ENCODE measurements around the gene CENPT.
"Not testable (repeated sequence)": the region's sequence is repeated elsewhere in the genome, so short reads cannot be mapped to it uniquely, and the experiment has no call there.

DNA sequence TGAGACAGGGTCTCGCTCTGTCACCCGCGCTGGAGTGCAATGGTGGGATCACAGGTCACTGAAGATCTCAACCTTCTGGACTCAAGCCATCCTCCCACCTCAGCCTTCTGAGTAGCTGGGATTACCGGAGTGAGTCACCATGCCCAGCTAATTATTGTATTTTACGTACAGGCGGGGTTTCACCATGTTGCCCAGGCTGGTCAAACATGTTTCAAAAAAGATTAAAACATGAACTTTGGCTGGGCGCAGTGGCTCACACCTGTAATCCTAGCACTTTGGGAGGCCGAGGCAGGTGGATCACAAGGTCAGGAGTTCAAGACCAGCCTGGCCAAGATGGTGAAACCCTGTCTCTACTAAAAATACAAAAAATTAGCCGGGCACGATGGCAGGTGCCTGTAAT lies 10.3 kb downstream of the CENPT start:
- TF ChIP-seq, protein P1, sequence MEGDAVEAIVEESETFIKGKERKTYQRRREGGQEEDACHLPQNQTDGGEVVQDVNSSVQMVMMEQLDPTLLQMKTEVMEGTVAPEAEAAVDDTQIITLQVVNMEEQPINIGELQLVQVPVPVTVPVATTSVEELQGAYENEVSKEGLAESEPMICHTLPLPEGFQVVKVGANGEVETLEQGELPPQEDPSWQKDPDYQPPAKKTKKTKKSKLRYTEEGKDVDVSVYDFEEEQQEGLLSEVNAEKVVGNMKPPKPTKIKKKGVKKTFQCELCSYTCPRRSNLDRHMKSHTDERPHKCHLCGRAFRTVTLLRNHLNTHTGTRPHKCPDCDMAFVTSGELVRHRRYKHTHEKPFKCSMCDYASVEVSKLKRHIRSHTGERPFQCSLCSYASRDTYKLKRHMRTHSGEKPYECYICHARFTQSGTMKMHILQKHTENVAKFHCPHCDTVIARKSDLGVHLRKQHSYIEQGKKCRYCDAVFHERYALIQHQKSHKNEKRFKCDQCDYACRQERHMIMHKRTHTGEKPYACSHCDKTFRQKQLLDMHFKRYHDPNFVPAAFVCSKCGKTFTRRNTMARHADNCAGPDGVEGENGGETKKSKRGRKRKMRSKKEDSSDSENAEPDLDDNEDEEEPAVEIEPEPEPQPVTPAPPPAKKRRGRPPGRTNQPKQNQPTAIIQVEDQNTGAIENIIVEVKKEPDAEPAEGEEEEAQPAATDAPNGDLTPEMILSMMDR (IDR thresholded peaks at IDR 0.05): not testable (repeated sequence)
- not testable (repeated sequence) for TF ChIP-seq ZFX (IDR thresholded peaks at IDR 0.05; ENCODE audit: borderline replicate concordance)
